Stomach smooth muscle (tissue), 2 donors: Measurements from ENCODE around the gene DNAJB8.
A peak's percentile ranks its signal among the peaks of the same experiment; 100 is the strongest.

Experiments
- H3K27ac ChIP-seq: one replicate; pipeline ENCODE4 v1.7.0; 2013; ENCODE audit warnings: mild to moderate bottlenecking, low read length, inconsistent platforms
- H3K27me3 ChIP-seq, 2 donors: one replicate each; pipeline ENCODE4 v1.7.0; 2013; ENCODE audit warnings: low read length in 2 of 2; ENCODE audit not compliant: insufficient read depth in 2 of 2, control insufficient read depth in 1 of 2
- H3K36me3 ChIP-seq, 2 donors: one replicate each; pipeline ENCODE4 v1.7.0; 2013; ENCODE audit warnings: low read length in 2 of 2; ENCODE audit not compliant: control insufficient read depth in 2 of 2, insufficient read depth in 2 of 2
- H3K4me1 ChIP-seq: one replicate; pipeline ENCODE4 v1.7.0; 2013; ENCODE audit warnings: low read length; ENCODE audit not compliant: control insufficient read depth, insufficient read depth
- H3K4me3 ChIP-seq, 2 donors: one replicate each; pipeline ENCODE4 v1.7.0; 2013; ENCODE audit warnings: low read length in 2 of 2
- H3K9ac ChIP-seq, 2 donors: one replicate each; pipeline ENCODE4 v1.7.0; 2013; ENCODE audit warnings: low read length in 2 of 2, mild to moderate bottlenecking in 1 of 2
- H3K9me3 ChIP-seq, 2 donors: one replicate each; pipeline ENCODE4 v1.7.0; 2013; ENCODE audit warnings: low read length in 2 of 2; ENCODE audit not compliant: control insufficient read depth in 2 of 2
- donor health status: healthy.
- donor health status: Pancreatic carcinoma.

Gene DNAJB8

GRCh38 chr3:128442949-128443348, 23.7 kb downstream of the DNAJB8 start:
- H3K36me3 ChIP-seq, result no peaks in the 10 kb centered on the region
- no peaks in the 10 kb centered on the region for H3K4me1 ChIP-seq
- peaks cover 4 to 12% of the 10 kb centered on the region in 2 donors for H3K27me3 ChIP-seq
- H3K4me3 ChIP-seq, result no peak overlapping the region
- no peak overlapping the region for H3K9ac ChIP-seq
- H3K9me3 ChIP-seq, result no peaks in the 10 kb centered on the region
- no peak overlapping the region for H3K27ac ChIP-seq

DNA sequence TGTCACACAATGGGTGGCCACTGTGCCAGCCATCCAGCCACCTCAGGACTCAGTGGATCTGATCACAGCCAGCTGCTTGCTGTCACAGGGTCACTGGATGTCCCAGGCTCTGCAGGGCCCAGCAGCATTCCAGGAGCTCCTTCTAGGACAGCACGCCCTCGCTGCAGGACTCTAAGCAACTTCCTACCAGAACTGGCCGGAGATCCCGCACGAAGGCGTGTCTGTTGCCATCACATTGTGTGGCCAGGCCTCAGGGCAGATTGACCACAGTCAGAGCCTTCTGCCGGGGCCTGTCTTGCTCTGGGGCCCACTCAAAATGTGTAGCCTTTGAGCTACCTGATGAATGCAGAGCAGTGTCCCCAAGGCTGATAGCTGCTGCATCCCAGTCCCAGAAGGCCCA, 24.6 kb downstream of the DNAJB8 start:
- no peak overlapping the region for H3K9ac ChIP-seq
- H3K4me1 ChIP-seq, result no peaks in the 10 kb centered on the region
- no peak overlapping the region for H3K4me3 ChIP-seq
- no peak overlapping the region for H3K27ac ChIP-seq
- H3K9me3 ChIP-seq, result no peaks in the 10 kb centered on the region
- H3K36me3 ChIP-seq, result no peaks in the 10 kb centered on the region
- peaks cover 4 to 10% of the 10 kb centered on the region in 2 donors for H3K27me3 ChIP-seq

GRCh38 chr3:128439226-128439625, 27.5 kb downstream of the DNAJB8 start:
- H3K9ac ChIP-seq, result no peak overlapping the region
- no peaks in the 10 kb centered on the region for H3K9me3 ChIP-seq
- peaks cover 18 to 21% of the 10 kb centered on the region in 2 donors for H3K27me3 ChIP-seq
- no peak overlapping the region for H3K4me3 ChIP-seq
- H3K27ac ChIP-seq, result no peak overlapping the region
- H3K4me1 ChIP-seq, result no peaks in the 10 kb centered on the region
- H3K36me3 ChIP-seq, result no peaks in the 10 kb centered on the region

DNA sequence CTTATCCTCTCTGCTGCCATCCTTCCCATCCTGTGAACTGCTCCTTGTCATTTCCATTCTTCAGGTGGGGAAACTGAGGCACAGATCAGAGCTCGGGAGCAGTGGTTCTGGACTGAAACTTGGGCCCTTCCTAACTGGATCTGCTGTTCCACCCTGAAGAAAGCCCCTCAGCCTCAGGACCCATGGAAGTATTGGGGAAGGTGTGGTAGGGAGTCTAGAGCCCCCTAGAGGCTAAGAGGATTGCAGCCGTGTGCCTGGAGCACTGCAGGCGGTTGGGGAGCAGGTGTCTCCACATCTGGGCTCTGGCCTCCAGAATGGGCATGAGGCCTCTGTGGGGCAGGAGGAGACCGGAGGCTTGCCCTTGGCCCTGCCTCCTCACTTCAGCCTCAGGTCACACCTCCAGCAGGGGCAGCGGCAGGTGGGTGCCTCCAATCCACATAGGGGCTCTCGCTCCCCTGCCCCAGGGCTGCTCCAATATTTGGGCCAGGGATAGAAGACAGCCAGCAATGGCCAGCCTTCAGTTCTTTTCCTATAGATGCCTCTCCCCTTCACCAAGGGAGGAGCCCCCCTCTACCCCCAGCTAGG, 28.1 kb downstream of the DNAJB8 start:
- H3K27ac ChIP-seq, result no peak overlapping the region
- H3K36me3 ChIP-seq, result no peaks in the 10 kb centered on the region
- no peaks in the 10 kb centered on the region for H3K4me1 ChIP-seq
- H3K4me3 ChIP-seq, result no peak overlapping the region
- H3K27me3 ChIP-seq, result peaks cover 24% of the 10 kb centered on the region in 2 donors
- no peaks in the 10 kb centered on the region for H3K9me3 ChIP-seq
- H3K9ac ChIP-seq, result no peak overlapping the region

DNA sequence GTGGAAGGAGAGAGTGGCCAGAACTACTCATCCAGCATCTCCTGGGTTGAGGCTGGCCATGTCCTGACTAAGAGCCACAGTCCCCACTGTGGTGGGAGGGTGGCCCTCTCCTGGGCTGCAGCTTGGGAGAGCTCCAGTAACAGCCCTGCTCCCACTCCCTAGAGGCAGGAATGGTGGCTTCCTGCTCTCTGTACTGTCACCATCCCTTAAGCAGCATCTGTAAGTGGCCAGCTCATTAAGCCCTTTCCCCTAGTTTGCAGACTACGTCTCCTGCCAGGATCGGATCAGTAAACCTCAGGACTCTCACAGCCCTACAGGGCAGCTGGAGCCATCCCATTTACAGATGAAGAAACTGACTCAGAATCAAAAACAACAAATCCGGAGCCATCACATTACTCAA, 30.5 kb downstream of the DNAJB8 start:
- Histone ChIP-seq H3K27me3 (peaks cover 43 to 47% of the 10 kb centered on the region in 2 donors), H3K27ac (no peak overlapping the region), H3K9ac (no peak overlapping the region), H3K9me3 (no peaks in the 10 kb centered on the region), H3K4me3 (no peak overlapping the region), H3K36me3 (no peaks in the 10 kb centered on the region), H3K4me1 (peaks cover 4% of the 10 kb centered on the region)

DNA sequence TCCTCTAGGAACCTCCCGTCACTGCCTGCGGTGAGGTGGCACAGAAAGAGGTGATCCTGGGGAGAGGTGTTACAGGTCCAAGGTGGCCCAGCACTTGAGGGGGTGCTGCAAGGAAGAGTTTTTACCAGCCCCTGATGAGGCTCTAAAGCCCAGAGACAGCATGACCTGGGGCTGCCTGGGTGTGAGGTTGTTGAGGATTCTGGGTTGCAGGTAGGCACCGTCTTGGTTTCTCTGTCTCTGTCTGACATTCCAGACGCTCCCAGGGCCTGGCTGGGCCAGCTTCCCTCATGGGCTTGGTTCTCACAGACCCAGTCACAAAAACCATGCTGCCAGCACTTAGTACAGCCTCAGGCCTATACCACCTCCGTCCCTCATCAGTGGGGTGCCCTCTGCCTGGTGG, 31.1 kb downstream of the DNAJB8 start:
- H3K9ac ChIP-seq, result no peak overlapping the region
- H3K27me3 ChIP-seq, result peaks cover 48 to 50% of the 10 kb centered on the region in 2 donors
- no peak overlapping the region for H3K27ac ChIP-seq
- no peaks in the 10 kb centered on the region for H3K36me3 ChIP-seq
- H3K4me1 ChIP-seq, result peaks cover 4% of the 10 kb centered on the region
- H3K9me3 ChIP-seq, result no peaks in the 10 kb centered on the region
- no peak overlapping the region for H3K4me3 ChIP-seq

GRCh38 chr3:128435058-128435457, 31.6 kb downstream of the DNAJB8 start:
- H3K4me3 ChIP-seq, result no peak overlapping the region
- H3K9me3 ChIP-seq, result no peaks in the 10 kb centered on the region
- H3K27ac ChIP-seq, result no peak overlapping the region
- no peak overlapping the region for H3K9ac ChIP-seq
- peaks cover 4% of the 10 kb centered on the region for H3K4me1 ChIP-seq
- H3K27me3 ChIP-seq, result peaks cover 53% of the 10 kb centered on the region in 2 donors
- no peaks in the 10 kb centered on the region for H3K36me3 ChIP-seq

DNA sequence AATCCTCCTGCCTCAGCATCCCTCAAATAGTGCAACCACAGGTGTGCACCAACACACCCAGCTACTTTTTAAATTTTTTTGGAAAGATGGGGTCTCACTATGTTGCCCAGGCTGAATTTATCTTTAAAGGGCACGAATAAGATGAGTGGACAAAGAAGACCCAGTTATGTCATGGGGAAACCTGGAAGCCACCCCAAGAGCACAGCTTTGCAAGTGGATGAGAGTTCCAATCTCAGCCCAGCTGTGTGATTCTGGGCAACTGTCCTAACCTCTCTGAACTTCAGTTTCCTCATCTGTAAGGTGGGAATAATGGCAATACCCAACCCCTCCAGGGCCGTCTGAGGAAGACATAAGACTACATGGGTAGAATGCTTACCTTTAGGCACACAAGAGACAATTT, 32.2 kb downstream of the DNAJB8 start:
- Histone ChIP-seq H3K4me3 (no peak overlapping the region), H3K27ac (no peak overlapping the region), H3K9me3 (no peaks in the 10 kb centered on the region), H3K9ac (no peak overlapping the region), H3K27me3 (peaks cover 53% of the 10 kb centered on the region in 2 donors), H3K36me3 (no peaks in the 10 kb centered on the region), H3K4me1 (peaks cover 4% of the 10 kb centered on the region)

GRCh38 chr3:128433837-128434165, 32.9 kb downstream of the DNAJB8 start:
- Histone ChIP-seq H3K4me1 (peaks cover 4% of the 10 kb centered on the region), H3K27me3 (peaks cover 51 to 52% of the 10 kb centered on the region in 2 donors), H3K9me3 (no peaks in the 10 kb centered on the region)

DNA sequence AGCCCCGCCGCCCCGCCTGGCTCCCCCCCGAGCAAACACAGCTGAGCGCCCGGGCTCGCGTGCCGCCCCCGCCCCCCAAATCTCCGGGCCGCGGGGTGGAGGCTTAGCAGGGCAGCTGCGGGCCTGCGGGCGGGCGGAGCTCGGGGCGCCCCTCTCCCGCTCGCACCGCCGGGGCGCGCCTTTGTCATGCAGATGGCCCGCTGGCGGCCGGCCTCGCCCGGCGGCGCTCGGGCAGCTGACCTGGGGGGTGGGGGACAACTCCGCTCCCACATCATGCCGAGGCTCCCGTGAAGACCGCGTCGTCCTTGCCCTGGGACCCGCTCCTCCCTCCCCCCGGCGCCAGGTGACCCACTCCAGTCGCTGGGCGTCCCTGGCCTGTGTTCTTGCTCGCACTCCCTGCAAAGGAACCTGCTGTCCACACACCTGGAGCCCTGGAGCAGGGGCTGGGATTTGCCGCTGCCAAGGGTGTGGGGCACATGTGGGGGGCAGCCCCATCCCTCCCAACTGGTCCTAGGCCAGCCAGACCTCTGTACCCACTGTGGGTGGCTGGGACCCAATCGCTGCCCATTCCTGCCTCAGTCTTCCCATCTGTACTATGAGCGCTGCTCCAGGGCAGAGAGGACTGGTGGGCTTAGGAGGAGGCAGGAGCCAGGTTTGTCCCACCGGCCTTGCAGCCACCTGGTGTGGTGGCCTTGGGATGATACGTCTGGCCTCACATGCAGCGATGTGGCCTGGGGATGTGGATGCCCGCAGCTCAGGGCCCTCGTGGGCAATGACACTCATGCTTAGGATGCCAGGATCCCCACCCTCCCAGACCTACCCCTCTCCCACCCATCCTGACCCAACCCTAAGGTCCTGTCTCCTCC, 33.5 kb downstream of the DNAJB8 start:
- Histone ChIP-seq H3K4me1 (peaks cover 4% of the 10 kb centered on the region), H3K4me3 (peak overlapping the region in 1 of 2 donors; percentile 29), H3K27ac (no peak overlapping the region), H3K36me3 (no peaks in the 10 kb centered on the region), H3K27me3 (peaks cover 48 to 53% of the 10 kb centered on the region in 2 donors), H3K9me3 (no peaks in the 10 kb centered on the region), H3K9ac (no peak overlapping the region)

More at GRCh38 chr3:128433837-128434165, 32.9 kb downstream of the DNAJB8 start:
- Histone ChIP-seq H3K36me3 (no peaks in the 10 kb centered on the region), H3K27ac (no peak overlapping the region), H3K9ac (no peak overlapping the region), H3K4me3 (no peak overlapping the region)
